OCI-LY7 (cell line): Measurements from ENCODE around the gene SPTBN4.

Experiments
- EZH2phosphoT487 ChIP-seq: fragments of 200-600 bp; sonication (generic); IDR thresholded peaks from 2 replicates; pipeline ENCODE4 v1.6.1; 2018; ENCODE audit warnings: low read depth, borderline replicate concordance, mild to moderate bottlenecking, mixed run types, antibody characterized with exemption, low read length, moderate library complexity, mixed read lengths
- TF ChIP-seq, protein P1 (sequence below): fragments of 200-600 bp; sonication (generic); conservative IDR thresholded peaks from 2 replicates; pipeline ENCODE4 v1.5.1; 2014; ENCODE audit warnings: mild to moderate bottlenecking, antibody characterized with exemption, low read length, moderate library complexity, mixed read lengths

DNA sequence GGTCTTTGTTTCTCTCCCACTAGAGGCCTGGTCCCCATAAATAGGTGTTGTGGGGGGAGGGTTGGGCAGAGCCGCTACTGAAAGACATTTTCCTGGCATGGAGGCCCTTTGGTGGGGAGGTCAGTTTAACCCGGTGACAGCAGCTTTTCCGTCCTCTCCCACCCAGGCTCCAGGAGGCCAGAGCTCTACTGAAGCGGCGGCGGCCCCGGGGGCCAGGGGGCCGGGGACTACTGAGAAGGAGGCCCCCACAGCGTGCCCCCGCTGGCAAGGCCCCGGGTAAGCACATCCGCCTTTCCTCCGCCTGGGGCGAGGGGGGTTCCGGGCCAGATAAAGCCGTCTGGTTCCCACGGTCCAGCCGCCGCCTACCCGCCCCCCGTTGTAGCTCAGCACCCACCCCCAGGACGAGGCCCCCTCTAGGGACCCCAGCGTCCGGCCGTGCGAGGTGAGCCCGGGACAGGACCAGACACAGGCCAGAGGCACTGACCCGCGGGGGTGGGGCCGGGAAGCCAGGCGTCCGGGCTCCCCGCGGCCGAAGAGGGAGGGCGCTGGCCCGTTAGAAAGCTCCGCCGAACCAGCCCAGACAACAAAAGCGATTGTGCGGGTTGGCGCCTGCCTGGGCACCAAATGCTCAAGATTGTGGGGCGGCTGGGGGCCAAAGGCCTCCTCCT lies 133.2 kb downstream of the SPTBN4 start:
- no peak for TF ChIP-seq EZH2phosphoT487
- TF ChIP-seq, protein P1, sequence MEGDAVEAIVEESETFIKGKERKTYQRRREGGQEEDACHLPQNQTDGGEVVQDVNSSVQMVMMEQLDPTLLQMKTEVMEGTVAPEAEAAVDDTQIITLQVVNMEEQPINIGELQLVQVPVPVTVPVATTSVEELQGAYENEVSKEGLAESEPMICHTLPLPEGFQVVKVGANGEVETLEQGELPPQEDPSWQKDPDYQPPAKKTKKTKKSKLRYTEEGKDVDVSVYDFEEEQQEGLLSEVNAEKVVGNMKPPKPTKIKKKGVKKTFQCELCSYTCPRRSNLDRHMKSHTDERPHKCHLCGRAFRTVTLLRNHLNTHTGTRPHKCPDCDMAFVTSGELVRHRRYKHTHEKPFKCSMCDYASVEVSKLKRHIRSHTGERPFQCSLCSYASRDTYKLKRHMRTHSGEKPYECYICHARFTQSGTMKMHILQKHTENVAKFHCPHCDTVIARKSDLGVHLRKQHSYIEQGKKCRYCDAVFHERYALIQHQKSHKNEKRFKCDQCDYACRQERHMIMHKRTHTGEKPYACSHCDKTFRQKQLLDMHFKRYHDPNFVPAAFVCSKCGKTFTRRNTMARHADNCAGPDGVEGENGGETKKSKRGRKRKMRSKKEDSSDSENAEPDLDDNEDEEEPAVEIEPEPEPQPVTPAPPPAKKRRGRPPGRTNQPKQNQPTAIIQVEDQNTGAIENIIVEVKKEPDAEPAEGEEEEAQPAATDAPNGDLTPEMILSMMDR: no peak
